GM12878 (cell line): ENCODE results near the gene IRF6. TPM values are rescaled to one million over a fixed set of nuclear protein-coding genes. Genes with fewer than 3 reads are reported as not detected.

Experiments
- BHLHE40 ChIP-seq, 2 experiments: fragments of 450-650 bp in 1 of 2; IDR thresholded peaks; 2 replicates each; pipeline ENCODE4 v1.6.1; 2011 to 2017; ENCODE audit warnings: low read depth in 2 of 2, borderline replicate concordance in 1 of 2, improper control_type of control experiment in 1 of 2, low read length in 1 of 2, mild to moderate bottlenecking in 1 of 2
- BRCA1 ChIP-seq: IDR thresholded peaks from 2 replicates; pipeline ENCODE4 v1.6.1; 2011; ENCODE audit warnings: low read depth, low read length, improper control_type of control experiment
- CEBPB ChIP-seq, 2 experiments: fragments of 150-350 bp in 1 of 2; IDR thresholded peaks; 2 replicates each; pipeline ENCODE4 v1.6.1; 2012 to 2014; ENCODE audit warnings: low read depth in 2 of 2, low read length in 2 of 2, borderline replicate concordance in 1 of 2, inconsistent platforms in 1 of 2
- EED ChIP-seq: sonication (generic); IDR thresholded peaks from 2 replicates; pipeline ENCODE4 v1.6.1; 2016; ENCODE audit warnings: antibody characterized with exemption, low read depth
- KLF5 ChIP-seq: fragments of 450-650 bp; IDR thresholded peaks from 2 replicates; pipeline ENCODE4 v1.6.1; 2014; ENCODE audit warnings: mild to moderate bottlenecking; ENCODE audit not compliant: partially characterized antibody
- MTA2 ChIP-seq: fragments of 450-650 bp; IDR thresholded peaks from 2 replicates; pipeline ENCODE4 v1.6.1; 2016; ENCODE audit warnings: low read depth, mild to moderate bottlenecking, moderate library complexity
- PML ChIP-seq: IDR thresholded peaks from 2 replicates; pipeline ENCODE4 v1.6.1; 2012; ENCODE audit warnings: low read length, inconsistent platforms
- POU2F2 ChIP-seq: IDR thresholded peaks from 3 replicates; pipeline ENCODE4 v1.6.1; 2011; ENCODE audit warnings: low read depth, mild to moderate bottlenecking, low read length, borderline replicate concordance
- RAD51 ChIP-seq: fragments of 450-650 bp; IDR thresholded peaks from 2 replicates; pipeline ENCODE4 v1.6.1; 2016; ENCODE audit warnings: moderate library complexity, mild to moderate bottlenecking, inconsistent platforms
- RUNX3 ChIP-seq: IDR thresholded peaks from 2 replicates; pipeline ENCODE4 v1.6.1; 2012; ENCODE audit warnings: low read length, inconsistent platforms
- SRF ChIP-seq, 2 experiments: IDR thresholded peaks; 2 replicates each; pipeline ENCODE4 v1.6.1; 2011; ENCODE audit warnings: low read depth in 2 of 2, low read length in 2 of 2, mild to moderate bottlenecking in 1 of 2, moderate library complexity in 1 of 2
- STAT1 ChIP-seq: fragments of 450-650 bp; conservative IDR thresholded peaks from 2 replicates; pipeline ENCODE4 v1.6.1; 2014; ENCODE audit warnings: antibody characterized with exemption, mild to moderate bottlenecking
- TCF7 ChIP-seq: IDR thresholded peaks from 2 replicates; pipeline ENCODE4 v1.6.1; 2014; ENCODE audit warnings: antibody characterized with exemption, borderline replicate concordance
- YBX1 ChIP-seq: fragments of 450-650 bp; IDR thresholded peaks from 2 replicates; pipeline ENCODE4 v1.6.1; 2016; ENCODE audit warnings: antibody characterized with exemption
- ZBED1 ChIP-seq: IDR thresholded peaks from 2 replicates; pipeline ENCODE4 v1.6.1; 2016; ENCODE audit warnings: borderline replicate concordance
- ZNF24 ChIP-seq: fragments of 450-650 bp; IDR thresholded peaks from 2 replicates; pipeline ENCODE4 v1.6.1; 2017; ENCODE audit warnings: antibody characterized with exemption, mild to moderate bottlenecking
- polyA plus RNA-seq, 11 experiments: library from polyadenylated mRNA; depleted of rRNA in 4 of 11; unstranded in 6 of 11; stranded (reverse) in 5 of 11; fragments of >200 nt; fragmentation: Nextera tagmentation in 4 of 11; fragmentation: Illumina TruSeq in 1 of 11; extraction: Ambion mirVana in 4 of 11; extraction: Trizol in 1 of 11; gene quantifications; 1 replicate in 1 of 11; 2 replicates in 10 of 11; pipeline versions ENCODE4 v1.2.1 to v1.2.3, GENCODE V29; 2011 to 2016; ENCODE audit warnings: inconsistent platforms in 2 of 11, missing spikeins in 2 of 11, low read depth in 1 of 11
- total RNA-seq, 4 experiments: library from RNA; depleted of rRNA in 3 of 4; stranded (reverse); fragments of >200 nt in 3 of 4; fragmentation: Illumina TruSeq in 1 of 4; extraction: Trizol in 1 of 4; gene quantifications; 2 replicates each; pipeline versions ENCODE4 v1.2.1 to v1.2.3, GENCODE V29; 2013 to 2021
- TF ChIP-seq, protein P1 (sequence below): fragments of 450-650 bp; IDR thresholded peaks from 2 replicates; pipeline ENCODE4 v1.6.1; 2017; ENCODE audit warnings: antibody characterized with exemption, mild to moderate bottlenecking, moderate library complexity
- TF ChIP-seq, protein P2 (sequence below): fragments of 450-650 bp; IDR thresholded peaks from 2 replicates; pipeline ENCODE4 v1.6.1; 2017; ENCODE audit warnings: mild to moderate bottlenecking, low read depth, inconsistent platforms; ENCODE audit not compliant: poor library complexity, severe bottlenecking
- TF ChIP-seq, protein P3 (sequence below): fragments of 450-650 bp; IDR thresholded peaks from 2 replicates; pipeline ENCODE4 v1.6.1; 2017; ENCODE audit warnings: mild to moderate bottlenecking
- TF ChIP-seq, protein P4 (sequence below): fragments of 450-650 bp; formaldehyde crosslinking; IDR thresholded peaks from 2 replicates; pipeline ENCODE4 v1.4.0; 2022; ENCODE audit warnings: mild to moderate bottlenecking, moderate library complexity

The IRF6 gene
- total and polyA plus RNA-seq, 10 of the 15 experiments (the other 5 are each of a cell fraction or from before 2014, with no cell fraction given) = 0.04 to 0.50 (median 0.09) TPM; not detected in 1

DNA sequence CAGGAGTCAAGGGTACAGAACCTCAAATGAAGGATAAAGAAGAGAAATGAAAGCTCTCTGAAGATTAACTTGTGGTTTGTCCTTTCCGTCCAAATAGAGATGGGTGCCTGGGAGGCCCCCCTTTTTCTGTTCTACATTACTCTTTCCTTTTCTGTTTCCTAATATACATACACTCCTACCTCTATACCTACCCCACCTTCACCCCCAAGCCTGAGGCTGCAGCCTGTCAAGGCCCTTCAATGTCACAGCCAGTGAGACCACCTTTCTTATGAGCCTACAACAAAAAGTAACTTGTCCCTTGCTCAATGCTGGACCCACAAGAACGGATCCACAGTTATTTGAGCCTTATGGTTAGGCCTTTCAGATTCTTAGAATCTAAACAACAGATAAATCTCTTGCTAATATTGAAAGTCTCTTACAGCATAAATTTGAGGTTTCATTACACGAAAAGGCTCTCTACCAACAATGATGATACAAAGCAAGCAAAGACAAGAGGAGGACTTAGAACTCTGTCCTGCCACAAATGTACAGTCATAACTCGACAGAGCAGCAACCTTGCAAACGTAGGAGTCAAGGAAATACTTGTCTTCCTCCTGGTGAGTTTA, 54.2 kb downstream of the IRF6 start (continued):
- no peak for TF ChIP-seq KLF5
- TF ChIP-seq BHLHE40 (IDR thresholded peaks at IDR 0.05; ENCODE audit: borderline replicate concordance in 1 of 2, low read depth in 2 of 2, low read length in 1 of 2) = peak in 1 of 2 experiments; percentile 40; a peak in 2 of 4 replicates
- TF ChIP-seq, protein P1, sequence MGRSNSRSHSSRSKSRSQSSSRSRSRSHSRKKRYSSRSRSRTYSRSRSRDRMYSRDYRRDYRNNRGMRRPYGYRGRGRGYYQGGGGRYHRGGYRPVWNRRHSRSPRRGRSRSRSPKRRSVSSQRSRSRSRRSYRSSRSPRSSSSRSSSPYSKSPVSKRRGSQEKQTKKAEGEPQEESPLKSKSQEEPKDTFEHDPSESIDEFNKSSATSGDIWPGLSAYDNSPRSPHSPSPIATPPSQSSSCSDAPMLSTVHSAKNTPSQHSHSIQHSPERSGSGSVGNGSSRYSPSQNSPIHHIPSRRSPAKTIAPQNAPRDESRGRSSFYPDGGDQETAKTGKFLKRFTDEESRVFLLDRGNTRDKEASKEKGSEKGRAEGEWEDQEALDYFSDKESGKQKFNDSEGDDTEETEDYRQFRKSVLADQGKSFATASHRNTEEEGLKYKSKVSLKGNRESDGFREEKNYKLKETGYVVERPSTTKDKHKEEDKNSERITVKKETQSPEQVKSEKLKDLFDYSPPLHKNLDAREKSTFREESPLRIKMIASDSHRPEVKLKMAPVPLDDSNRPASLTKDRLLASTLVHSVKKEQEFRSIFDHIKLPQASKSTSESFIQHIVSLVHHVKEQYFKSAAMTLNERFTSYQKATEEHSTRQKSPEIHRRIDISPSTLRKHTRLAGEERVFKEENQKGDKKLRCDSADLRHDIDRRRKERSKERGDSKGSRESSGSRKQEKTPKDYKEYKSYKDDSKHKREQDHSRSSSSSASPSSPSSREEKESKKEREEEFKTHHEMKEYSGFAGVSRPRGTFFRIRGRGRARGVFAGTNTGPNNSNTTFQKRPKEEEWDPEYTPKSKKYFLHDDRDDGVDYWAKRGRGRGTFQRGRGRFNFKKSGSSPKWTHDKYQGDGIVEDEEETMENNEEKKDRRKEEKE = no peak
- TF ChIP-seq PML = peak; percentile 81
- no peak for TF ChIP-seq YBX1
- TF ChIP-seq, protein P2, sequence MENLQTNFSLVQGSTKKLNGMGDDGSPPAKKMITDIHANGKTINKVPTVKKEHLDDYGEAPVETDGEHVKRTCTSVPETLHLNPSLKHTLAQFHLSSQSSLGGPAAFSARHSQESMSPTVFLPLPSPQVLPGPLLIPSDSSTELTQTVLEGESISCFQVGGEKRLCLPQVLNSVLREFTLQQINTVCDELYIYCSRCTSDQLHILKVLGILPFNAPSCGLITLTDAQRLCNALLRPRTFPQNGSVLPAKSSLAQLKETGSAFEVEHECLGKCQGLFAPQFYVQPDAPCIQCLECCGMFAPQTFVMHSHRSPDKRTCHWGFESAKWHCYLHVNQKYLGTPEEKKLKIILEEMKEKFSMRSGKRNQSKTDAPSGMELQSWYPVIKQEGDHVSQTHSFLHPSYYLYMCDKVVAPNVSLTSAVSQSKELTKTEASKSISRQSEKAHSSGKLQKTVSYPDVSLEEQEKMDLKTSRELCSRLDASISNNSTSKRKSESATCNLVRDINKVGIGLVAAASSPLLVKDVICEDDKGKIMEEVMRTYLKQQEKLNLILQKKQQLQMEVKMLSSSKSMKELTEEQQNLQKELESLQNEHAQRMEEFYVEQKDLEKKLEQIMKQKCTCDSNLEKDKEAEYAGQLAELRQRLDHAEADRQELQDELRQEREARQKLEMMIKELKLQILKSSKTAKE = peak; percentile 77
- TF ChIP-seq STAT1 = no peak
- TF ChIP-seq, protein P3, sequence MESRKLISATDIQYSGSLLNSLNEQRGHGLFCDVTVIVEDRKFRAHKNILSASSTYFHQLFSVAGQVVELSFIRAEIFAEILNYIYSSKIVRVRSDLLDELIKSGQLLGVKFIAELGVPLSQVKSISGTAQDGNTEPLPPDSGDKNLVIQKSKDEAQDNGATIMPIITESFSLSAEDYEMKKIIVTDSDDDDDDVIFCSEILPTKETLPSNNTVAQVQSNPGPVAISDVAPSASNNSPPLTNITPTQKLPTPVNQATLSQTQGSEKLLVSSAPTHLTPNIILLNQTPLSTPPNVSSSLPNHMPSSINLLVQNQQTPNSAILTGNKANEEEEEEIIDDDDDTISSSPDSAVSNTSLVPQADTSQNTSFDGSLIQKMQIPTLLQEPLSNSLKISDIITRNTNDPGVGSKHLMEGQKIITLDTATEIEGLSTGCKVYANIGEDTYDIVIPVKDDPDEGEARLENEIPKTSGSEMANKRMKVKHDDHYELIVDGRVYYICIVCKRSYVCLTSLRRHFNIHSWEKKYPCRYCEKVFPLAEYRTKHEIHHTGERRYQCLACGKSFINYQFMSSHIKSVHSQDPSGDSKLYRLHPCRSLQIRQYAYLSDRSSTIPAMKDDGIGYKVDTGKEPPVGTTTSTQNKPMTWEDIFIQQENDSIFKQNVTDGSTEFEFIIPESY = no peak
- TF ChIP-seq POU2F2 = peak; percentile 73; the same call in 2 of the 3 replicates
- TF ChIP-seq MTA2 = peak; percentile 81
- peak in 1 of 2 experiments; percentile 82; a peak in 1 of 4 replicates for TF ChIP-seq CEBPB (IDR thresholded peaks at IDR 0.05; ENCODE audit: borderline replicate concordance in 1 of 2, low read depth in 2 of 2, low read length in 2 of 2)
- TF ChIP-seq RUNX3 = peak; percentile 90
- TF ChIP-seq RAD51 = no peak
- no peak for TF ChIP-seq BRCA1
- TF ChIP-seq, protein P4, sequence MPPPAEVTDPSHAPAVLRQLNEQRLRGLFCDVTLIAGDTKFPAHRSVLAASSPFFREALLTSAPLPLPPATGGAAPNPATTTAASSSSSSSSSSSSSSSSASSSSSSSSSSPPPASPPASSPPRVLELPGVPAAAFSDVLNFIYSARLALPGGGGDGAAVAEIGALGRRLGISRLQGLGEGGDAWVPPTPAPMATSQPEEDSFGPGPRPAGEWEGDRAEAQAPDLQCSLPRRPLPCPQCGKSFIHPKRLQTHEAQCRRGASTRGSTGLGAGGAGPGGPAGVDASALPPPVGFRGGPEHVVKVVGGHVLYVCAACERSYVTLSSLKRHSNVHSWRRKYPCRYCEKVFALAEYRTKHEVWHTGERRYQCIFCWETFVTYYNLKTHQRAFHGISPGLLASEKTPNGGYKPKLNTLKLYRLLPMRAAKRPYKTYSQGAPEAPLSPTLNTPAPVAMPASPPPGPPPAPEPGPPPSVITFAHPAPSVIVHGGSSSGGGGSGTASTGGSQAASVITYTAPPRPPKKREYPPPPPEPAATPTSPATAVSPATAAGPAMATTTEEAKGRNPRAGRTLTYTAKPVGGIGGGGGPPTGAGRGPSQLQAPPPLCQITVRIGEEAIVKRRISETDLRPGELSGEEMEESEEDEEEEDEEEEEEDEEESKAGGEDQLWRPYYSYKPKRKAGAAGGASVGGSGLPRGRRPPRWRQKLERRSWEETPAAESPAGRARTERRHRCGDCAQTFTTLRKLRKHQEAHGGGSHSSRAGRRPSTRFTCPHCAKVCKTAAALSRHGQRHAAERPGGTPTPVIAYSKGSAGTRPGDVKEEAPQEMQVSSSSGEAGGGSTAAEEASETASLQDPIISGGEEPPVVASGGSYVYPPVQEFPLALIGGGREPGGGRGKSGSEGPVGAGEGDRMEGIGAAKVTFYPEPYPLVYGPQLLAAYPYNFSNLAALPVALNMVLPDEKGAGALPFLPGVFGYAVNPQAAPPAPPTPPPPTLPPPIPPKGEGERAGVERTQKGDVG = no peak
- no peak for TF ChIP-seq SRF (IDR thresholded peaks at IDR 0.05; ENCODE audit: low read depth in 2 of 2, low read length in 2 of 2)
- TF ChIP-seq EED = peak; percentile 87
- peak; percentile 24; the same call in 1 of the 2 replicates for TF ChIP-seq ZBED1
- no peak; the same call in 1 of the 2 replicates for TF ChIP-seq ZNF24
- TF ChIP-seq TCF7 = no peak
